GM23248 (cell line): Measurements from ENCODE around the gene ZBP1.

Source experiments
- EZH2 ChIP-seq: fragments of 200-600 bp; sonication (generic); IDR thresholded peaks from 2 replicates; pipeline ENCODE4 v1.6.1; 2018; ENCODE audit warnings: antibody characterized with exemption, mild to moderate bottlenecking; ENCODE audit not compliant: insufficient read depth, poor library complexity, severe bottlenecking
- EZH2phosphoT487 ChIP-seq: fragments of 200-600 bp; sonication (generic); IDR thresholded peaks from 2 replicates; pipeline ENCODE4 v1.6.1; 2018; ENCODE audit warnings: antibody characterized with exemption, moderate library complexity, mild to moderate bottlenecking, low read depth; ENCODE audit not compliant: insufficient read depth

DNA sequence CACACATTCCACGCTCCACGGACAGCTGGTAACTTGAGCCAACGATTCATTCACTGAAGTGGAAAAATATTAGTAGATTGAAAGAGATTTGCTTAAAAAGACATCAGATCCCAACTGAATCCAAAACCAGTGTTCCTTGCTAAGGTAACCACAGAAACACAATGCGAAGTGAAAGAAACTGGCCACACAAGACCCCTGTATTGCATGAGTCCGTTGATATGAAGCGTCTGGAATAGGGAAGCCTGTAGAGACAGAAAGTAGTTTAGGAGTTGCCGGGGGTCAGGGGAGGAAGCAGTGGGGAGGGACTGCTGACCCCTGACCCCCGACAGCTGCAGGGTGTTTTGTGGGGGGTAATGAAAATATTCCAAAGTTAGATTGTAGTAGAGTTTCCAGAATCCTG is 49.3 kb downstream of the ZBP1 start:
- no peak for TF ChIP-seq EZH2phosphoT487
- no peak for TF ChIP-seq EZH2
